ENCODE measurements around the gene TSPAN10.

The TSPAN10 gene

GRCh38 chr17:81696218-81696941 is 59.4 kb downstream of the TSPAN10 start:
- TF ChIP-seq CTCF (IDR thresholded peaks at IDR 0.05; ENCODE audit: borderline replicate concordance, control extremely low read depth, extremely low read depth, insufficient read depth, missing control alignments), result no peak
- no peak for DNase-seq (ENCODE audit: low spot score)
- in situ Hi-C loops (cut with MboI; ENCODE audit: low sequenced_read_pairs, unreplicated experiment), result no loop called here

GRCh38 chr17:81697261-81698044 is 60.5 kb downstream of the TSPAN10 start:
- no peak for DNase-seq (ENCODE audit: low spot score)
- no peak for TF ChIP-seq CTCF (IDR thresholded peaks at IDR 0.05; ENCODE audit: borderline replicate concordance, control extremely low read depth, extremely low read depth, insufficient read depth, missing control alignments)
- in situ Hi-C loops (cut with MboI; ENCODE audit: low sequenced_read_pairs, unreplicated experiment), result no loop called here

Data from GM13976 (cell line).